Choroid plexus epithelial cell (primary cell): ENCODE data around the gene MTM1.

Experiments used
- DNase-seq: peaks from one replicate; pipeline ENCODE4 v3.0.0-alpha.2; 2010; ENCODE audit warnings: low read depth
- H3K4me3 ChIP-seq: 2 replicates; pipeline ENCODE4 v1.5.1; 2011; ENCODE audit warnings: low read depth, mild to moderate bottlenecking, control low read depth, low read length, moderate library complexity
- CTCF ChIP-seq: conservative IDR thresholded peaks from 2 replicates; pipeline ENCODE4 v1.5.1; 2011; ENCODE audit warnings: low read depth, mild to moderate bottlenecking, control low read depth, inconsistent platforms, low read length, moderate library complexity

Gene MTM1

GRCh38 chrX:150683112-150683511, 114.7 kb downstream of the MTM1 start:
- DNase-seq: no peak
- no peak for TF ChIP-seq CTCF
- H3K4me3 ChIP-seq: no peak overlapping the region

DNA sequence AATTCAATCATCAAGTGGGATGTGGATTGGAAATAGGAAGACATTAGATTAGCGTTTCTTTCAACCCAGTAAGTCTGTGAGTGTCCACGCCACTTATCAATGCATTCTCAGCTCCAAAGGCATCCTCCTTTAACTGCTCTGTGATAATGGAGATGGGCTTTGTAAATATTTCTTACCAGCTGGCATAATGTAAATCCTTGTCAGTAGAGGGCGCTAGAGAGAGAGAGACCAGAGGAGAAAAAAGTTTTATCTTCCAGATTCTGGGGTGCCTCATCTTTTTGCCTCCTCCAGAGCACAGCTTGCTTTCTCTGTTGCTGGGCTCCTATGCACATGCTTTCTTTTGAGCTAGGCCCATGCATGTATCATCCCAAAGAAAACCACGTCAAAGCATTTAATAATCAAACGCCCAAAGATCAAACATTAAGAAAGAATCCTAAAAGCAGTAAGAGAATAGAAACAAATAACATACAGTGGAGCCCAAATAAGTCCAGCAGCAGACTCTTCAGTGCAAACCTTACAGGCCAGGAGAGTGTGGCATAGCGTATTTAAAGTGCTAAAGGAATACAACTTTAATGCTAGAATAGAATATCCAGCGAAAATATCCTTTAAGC, 115.2 kb downstream of the MTM1 start:
- no peak overlapping the region for H3K4me3 ChIP-seq
- peak; percentile 57 for DNase-seq
- TF ChIP-seq CTCF: peak; percentile 57

DNA sequence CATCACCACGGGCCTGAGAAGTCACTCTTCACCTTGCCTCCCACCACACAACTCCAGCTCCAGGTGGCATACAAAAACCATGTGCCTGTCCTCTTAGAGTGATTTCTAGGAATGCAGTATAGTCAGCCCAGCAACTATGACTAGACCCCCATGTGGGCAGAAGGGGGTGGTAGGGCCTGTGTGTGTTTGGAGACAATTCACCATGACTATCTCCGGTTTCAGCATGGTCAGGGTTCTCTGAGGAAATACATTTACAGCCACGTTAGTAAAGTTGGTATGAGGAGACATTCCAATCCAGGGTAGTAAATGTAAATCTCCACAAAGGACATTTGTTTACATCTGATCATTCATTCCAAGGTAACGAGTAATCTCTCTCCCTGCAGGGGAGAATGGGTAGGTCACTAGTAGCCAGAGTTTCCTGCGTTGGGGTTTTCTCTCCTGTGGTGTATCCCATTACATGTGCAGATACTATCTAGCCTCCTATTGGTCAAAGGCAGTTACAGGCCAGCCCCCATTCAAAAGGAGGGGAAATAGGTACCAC, 120.6 kb downstream of the MTM1 start:
- H3K4me3 ChIP-seq: no peak overlapping the region
- no peak for TF ChIP-seq CTCF
- peak; percentile 96 for DNase-seq

DNA sequence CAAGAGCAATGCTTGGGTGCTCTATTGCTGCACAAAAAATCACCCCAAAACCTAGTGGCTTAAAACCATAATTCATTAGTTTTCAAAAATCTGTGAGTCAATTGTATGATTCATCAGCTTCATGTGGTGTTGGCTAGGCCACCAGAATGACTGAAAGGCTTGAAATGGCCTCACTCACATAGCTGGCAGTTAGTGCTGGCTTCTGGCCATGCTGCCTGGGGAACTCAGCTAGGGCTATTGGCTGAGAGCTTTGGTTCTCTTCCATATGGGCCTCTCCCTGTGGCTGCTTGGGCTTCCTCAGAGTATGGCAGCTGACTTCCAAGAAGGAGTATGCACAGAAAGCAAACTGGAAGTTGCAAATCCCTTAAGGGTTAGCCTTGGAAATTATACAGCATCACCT, 121.7 kb downstream of the MTM1 start:
- no peak for TF ChIP-seq CTCF
- H3K4me3 ChIP-seq: no peak overlapping the region
- DNase-seq: peak; percentile 96

GRCh38 chrX:150692296-150692695, 123.9 kb downstream of the MTM1 start:
- no peak for DNase-seq
- no peak for TF ChIP-seq CTCF
- H3K4me3 ChIP-seq: no peak overlapping the region

- peak within 1 kb of the TSS; percentile 64 for H3K4me3 ChIP-seq
- no peak for TF ChIP-seq CTCF
- DNase-seq: no peak
These were observed 124.7 kb downstream of the MTM1 start, which contains the start of gene MTMR1 for GRCh38 chrX:150692831-150693724. MTMR1 (plus strand) TSS chrX:150693396; CDS start chrX:150693531, 135 bp downstream.
